A549 (cell line): ENCODE data around the gene TWIST2. TPM values are rescaled to one million over a fixed set of nuclear protein-coding genes. Genes with fewer than 3 reads are reported as not detected.
A peak's percentile ranks its signal among the peaks of the same experiment; 100 is the strongest.

Experiments used
- ATAC-seq, 2 experiments: fragments of 200-7000 bp in 1 of 2; fragments of >200 bp in 1 of 2; cut with Nextera tagmentation in 1 of 2; cut with Tn5 transposase in 1 of 2; 3 replicates each; pipeline versions ENCODE4 v1.8.0 to v1.9.1; 2018 to 2020; ENCODE audit warnings: mild to moderate bottlenecking in 1 of 2, moderate library complexity in 1 of 2
- CTCF ChIA-PET: fragments of 300-600 bp; sonication (Branson Sonifier 250); formaldehyde crosslinking; extraction: SDS; loops from one replicate; lab custom pipeline; 2021; ENCODE audit warnings: antibody characterized with exemption, inconsistent platforms; lab: Yijun Ruan, JAX
- POLR2A ChIA-PET: fragments of 350-600 bp; formaldehyde crosslinking; extraction: SDS; loops from one replicate; lab custom pipeline; 2021; ENCODE audit warnings: antibody characterized with exemption, inconsistent platforms; lab: Yijun Ruan, JAX
- DNase-seq, 2 experiments: peaks; one replicate each; pipeline versions ENCODE4 v3.0.0 to v3.0.0-alpha.2; 2011 to 2016; ENCODE audit warnings: low read depth in 1 of 2, low spot score in 1 of 2
- FAIRE-seq: peaks from 2 replicates; lab custom pipeline; 2011; peaks lifted over from hg19 to GRCh38; lab: Jason Lieb, UNC
- H3K27ac ChIP-seq, 2 experiments: fragments of >200 bp; sonication (Bioruptor Twin); formaldehyde crosslinking; 3 replicates each; pipeline ENCODE4 v1.5.1; 2016 to 2017
- H3K4me1 ChIP-seq: fragments of >200 bp; sonication (Bioruptor Twin); formaldehyde crosslinking; 3 replicates; pipeline ENCODE4 v1.6.1; 2016
- H3K4me2 ChIP-seq: fragments of >200 bp; sonication (Bioruptor Twin); formaldehyde crosslinking; 3 replicates; pipeline ENCODE4 v1.6.1; 2016
- H3K4me3 ChIP-seq: fragments of >200 bp; sonication (Bioruptor Twin); formaldehyde crosslinking; 3 replicates; pipeline ENCODE4 v1.5.1; 2016
- H3K9me3 ChIP-seq: fragments of >200 bp; sonication (Bioruptor Twin); formaldehyde crosslinking; 3 replicates; pipeline ENCODE4 v1.6.1; 2016
- BHLHE40 ChIP-seq: IDR thresholded peaks from 2 replicates; pipeline ENCODE4 v1.6.1; 2012; ENCODE audit warnings: low read depth, low read length, inconsistent platforms
- CBX8 ChIP-seq: fragments of 200-600 bp; sonication (generic); IDR thresholded peaks from 2 replicates; pipeline ENCODE4 v1.6.1; 2016
- CEBPB ChIP-seq, 2 experiments: fragments of >200 bp in 1 of 2; sonication (Bioruptor Twin) in 1 of 2; formaldehyde crosslinking in 1 of 2; IDR thresholded peaks; 2 replicates each; pipeline ENCODE4 v1.6.1; 2012 to 2016
- CHD2 ChIP-seq: fragments of 150-350 bp; IDR thresholded peaks from 2 replicates; pipeline ENCODE4 v1.6.1; 2014; ENCODE audit warnings: low read length; ENCODE audit not compliant: partially characterized antibody
- CHD4 ChIP-seq: fragments of 200-600 bp; sonication (generic); IDR thresholded peaks from 2 replicates; pipeline ENCODE4 v1.6.1; 2016; ENCODE audit warnings: antibody characterized with exemption, mild to moderate bottlenecking, borderline replicate concordance
- ESRRA ChIP-seq: fragments of 150-350 bp; IDR thresholded peaks from 2 replicates; pipeline ENCODE4 v1.6.1; 2014; ENCODE audit warnings: mild to moderate bottlenecking, low read length, borderline replicate concordance
- FOSB ChIP-seq: fragments of 250-450 bp; sonication (Bioruptor Pico); IDR thresholded peaks from 2 replicates; pipeline ENCODE4 v1.5.0; 2020; ENCODE audit warnings: mild to moderate bottlenecking, moderate library complexity
- GATA3 ChIP-seq: IDR thresholded peaks from 2 replicates; pipeline ENCODE4 v1.6.1; 2012; ENCODE audit warnings: borderline replicate concordance
- HEYL ChIP-seq: fragments of 250-450 bp; sonication (Bioruptor Pico); IDR thresholded peaks from 2 replicates; pipeline ENCODE4 v1.8.0; 2021; ENCODE audit warnings: mild to moderate bottlenecking, moderate library complexity
- HOXB5 ChIP-seq: fragments of 250-450 bp; sonication (Bioruptor Pico); IDR thresholded peaks from 2 replicates; pipeline ENCODE4 v1.5.0; 2020; ENCODE audit warnings: mild to moderate bottlenecking, moderate library complexity
- MAFK ChIP-seq: fragments of 450-650 bp; IDR thresholded peaks from 2 replicates; pipeline ENCODE4 v1.6.1; 2014; ENCODE audit not compliant: partially characterized antibody
- MYC ChIP-seq: IDR thresholded peaks from 2 replicates; pipeline ENCODE4 v1.6.1; 2012; ENCODE audit warnings: mild to moderate bottlenecking, inconsistent platforms, low read length, improper control_type of control experiment, borderline replicate concordance
- POLR2A ChIP-seq: IDR thresholded peaks from 2 replicates; pipeline ENCODE4 v1.6.1; 2012; ENCODE audit warnings: mild to moderate bottlenecking, low read length
- TP53 ChIP-seq: fragments of 250-450 bp; sonication (Bioruptor Pico); IDR thresholded peaks from 2 replicates; pipeline ENCODE4 v1.5.0; 2021; ENCODE audit warnings: mild to moderate bottlenecking, moderate library complexity
- WGBS: methylation state at CpG from one replicate; pipeline ENCODE4 v1.1.6; 2017; ENCODE audit errors: missing lambda C conversion rate; 5-methylcytosine and 5-hydroxymethylcytosine counted together
- polyA plus RNA-seq, 4 experiments: library from polyadenylated mRNA; depleted of rRNA in 3 of 4; stranded (reverse); fragments of >200 nt; fragmentation: RNase III in 1 of 4; extraction: RNeasy Plus Mini Kit Qiagen cat#74134 plus additional on column Dnase treatment in 1 of 4; gene quantifications; 2 replicates in 3 of 4; 3 replicates in 1 of 4; pipeline ENCODE4 v1.2.3, GENCODE V29; 2011 to 2017
- TF ChIP-seq, protein P1 (sequence below): fragments of >200 bp; sonication (Bioruptor Twin); formaldehyde crosslinking; IDR thresholded peaks from 2 replicates; pipeline ENCODE4 v1.6.1; 2016
- TF ChIP-seq, protein P2 (sequence below): fragments of 200-600 bp; sonication (generic); IDR thresholded peaks from 2 replicates; pipeline ENCODE4 v1.6.1; 2016; ENCODE audit warnings: antibody characterized with exemption, mild to moderate bottlenecking, moderate library complexity
- TF ChIP-seq, protein P3 (sequence below): fragments of >200 bp; sonication (Bioruptor Twin); formaldehyde crosslinking; IDR thresholded peaks from 3 replicates; pipeline ENCODE4 v1.5.1; 2016
- TF ChIP-seq, protein P4 (sequence below): IDR thresholded peaks from 2 replicates; pipeline ENCODE4 v1.6.1; 2012

Gene TWIST2
- polyA plus RNA-seq, 2 of the 4 experiments (the other 2 are of a cell fraction), result 7.1 to 8.2 TPM

DNA sequence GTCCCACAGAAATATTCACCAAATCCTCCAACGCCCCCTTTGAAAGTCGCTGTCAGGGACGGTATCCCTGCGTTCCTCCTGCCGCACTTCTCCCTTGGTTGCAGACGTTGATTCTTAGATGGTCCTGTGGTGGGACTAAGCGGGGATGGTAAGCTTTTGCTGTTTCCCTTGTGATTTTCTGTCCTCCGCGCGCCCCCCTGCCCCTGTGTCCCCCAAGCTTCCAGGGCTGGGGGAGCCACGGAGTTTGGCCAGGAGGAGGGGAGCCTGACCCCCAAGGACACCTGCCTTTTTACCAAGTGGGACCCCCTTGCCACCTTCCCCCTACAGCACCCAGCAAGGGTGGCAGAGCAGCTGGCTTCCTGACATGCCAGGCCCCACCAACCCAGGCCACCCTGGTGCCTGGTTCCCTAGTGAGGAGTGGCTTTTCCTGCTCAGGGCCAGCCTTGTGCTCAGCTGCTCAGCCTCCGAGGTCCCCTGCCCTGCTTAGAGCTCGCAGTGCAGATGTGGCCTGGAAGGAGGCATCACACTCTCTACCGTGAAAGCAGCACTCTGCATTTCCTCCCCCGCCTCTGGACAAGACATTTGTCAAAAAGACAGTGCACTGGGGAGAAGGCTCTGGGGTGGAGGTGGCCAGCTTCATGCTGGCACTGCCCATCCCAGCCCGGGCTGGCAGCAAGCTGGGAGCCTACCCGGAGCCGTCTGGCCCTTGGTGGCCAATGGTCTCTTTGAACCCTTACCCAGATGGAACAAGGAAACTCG, 49.4 kb downstream of the TWIST2 start:
- Histone ChIP-seq H3K4me3 (no peak overlapping the region), H3K4me2 (no peak overlapping the region), H3K27ac (peak overlapping the region in 1 of 2 experiments; percentile 25; a peak in 1 of 6 replicates), H3K9me3 (no peaks in the 10 kb centered on the region), H3K4me1 (no peaks in the 10 kb centered on the region)
- CTCF ChIA-PET, result interaction anchor here (0.9 kb wide), 1 partner anchor 521 kb away, joined by 3 read pairs; no protein-coding TSS in a partner anchor
- FAIRE-seq (no peak), DNase-seq (no peak), ATAC-seq (no peak)
- TF ChIP-seq, protein P1, sequence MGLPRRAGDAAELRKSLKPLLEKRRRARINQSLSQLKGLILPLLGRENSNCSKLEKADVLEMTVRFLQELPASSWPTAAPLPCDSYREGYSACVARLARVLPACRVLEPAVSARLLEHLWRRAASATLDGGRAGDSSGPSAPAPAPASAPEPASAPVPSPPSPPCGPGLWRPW, result no peak
- TF ChIP-seq CHD2 (no peak), ESRRA (no peak), CHD4 (no peak), TP53 (CRISPR knock-in tag) (no peak), POLR2A (no peak), MYC (no peak), CBX8 (no peak), CEBPB (IDR thresholded peaks at IDR 0.05) (no peak), GATA3 (no peak), HOXB5 (CRISPR knock-in tag) (no peak), MAFK (no peak)
- TF ChIP-seq, protein P2, sequence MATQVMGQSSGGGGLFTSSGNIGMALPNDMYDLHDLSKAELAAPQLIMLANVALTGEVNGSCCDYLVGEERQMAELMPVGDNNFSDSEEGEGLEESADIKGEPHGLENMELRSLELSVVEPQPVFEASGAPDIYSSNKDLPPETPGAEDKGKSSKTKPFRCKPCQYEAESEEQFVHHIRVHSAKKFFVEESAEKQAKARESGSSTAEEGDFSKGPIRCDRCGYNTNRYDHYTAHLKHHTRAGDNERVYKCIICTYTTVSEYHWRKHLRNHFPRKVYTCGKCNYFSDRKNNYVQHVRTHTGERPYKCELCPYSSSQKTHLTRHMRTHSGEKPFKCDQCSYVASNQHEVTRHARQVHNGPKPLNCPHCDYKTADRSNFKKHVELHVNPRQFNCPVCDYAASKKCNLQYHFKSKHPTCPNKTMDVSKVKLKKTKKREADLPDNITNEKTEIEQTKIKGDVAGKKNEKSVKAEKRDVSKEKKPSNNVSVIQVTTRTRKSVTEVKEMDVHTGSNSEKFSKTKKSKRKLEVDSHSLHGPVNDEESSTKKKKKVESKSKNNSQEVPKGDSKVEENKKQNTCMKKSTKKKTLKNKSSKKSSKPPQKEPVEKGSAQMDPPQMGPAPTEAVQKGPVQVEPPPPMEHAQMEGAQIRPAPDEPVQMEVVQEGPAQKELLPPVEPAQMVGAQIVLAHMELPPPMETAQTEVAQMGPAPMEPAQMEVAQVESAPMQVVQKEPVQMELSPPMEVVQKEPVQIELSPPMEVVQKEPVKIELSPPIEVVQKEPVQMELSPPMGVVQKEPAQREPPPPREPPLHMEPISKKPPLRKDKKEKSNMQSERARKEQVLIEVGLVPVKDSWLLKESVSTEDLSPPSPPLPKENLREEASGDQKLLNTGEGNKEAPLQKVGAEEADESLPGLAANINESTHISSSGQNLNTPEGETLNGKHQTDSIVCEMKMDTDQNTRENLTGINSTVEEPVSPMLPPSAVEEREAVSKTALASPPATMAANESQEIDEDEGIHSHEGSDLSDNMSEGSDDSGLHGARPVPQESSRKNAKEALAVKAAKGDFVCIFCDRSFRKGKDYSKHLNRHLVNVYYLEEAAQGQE, result no peak
- TF ChIP-seq, protein P3, sequence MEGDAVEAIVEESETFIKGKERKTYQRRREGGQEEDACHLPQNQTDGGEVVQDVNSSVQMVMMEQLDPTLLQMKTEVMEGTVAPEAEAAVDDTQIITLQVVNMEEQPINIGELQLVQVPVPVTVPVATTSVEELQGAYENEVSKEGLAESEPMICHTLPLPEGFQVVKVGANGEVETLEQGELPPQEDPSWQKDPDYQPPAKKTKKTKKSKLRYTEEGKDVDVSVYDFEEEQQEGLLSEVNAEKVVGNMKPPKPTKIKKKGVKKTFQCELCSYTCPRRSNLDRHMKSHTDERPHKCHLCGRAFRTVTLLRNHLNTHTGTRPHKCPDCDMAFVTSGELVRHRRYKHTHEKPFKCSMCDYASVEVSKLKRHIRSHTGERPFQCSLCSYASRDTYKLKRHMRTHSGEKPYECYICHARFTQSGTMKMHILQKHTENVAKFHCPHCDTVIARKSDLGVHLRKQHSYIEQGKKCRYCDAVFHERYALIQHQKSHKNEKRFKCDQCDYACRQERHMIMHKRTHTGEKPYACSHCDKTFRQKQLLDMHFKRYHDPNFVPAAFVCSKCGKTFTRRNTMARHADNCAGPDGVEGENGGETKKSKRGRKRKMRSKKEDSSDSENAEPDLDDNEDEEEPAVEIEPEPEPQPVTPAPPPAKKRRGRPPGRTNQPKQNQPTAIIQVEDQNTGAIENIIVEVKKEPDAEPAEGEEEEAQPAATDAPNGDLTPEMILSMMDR, result no peak
- WGBS, result 89% methylated on average over 14 of the region's 19 CpGs
- POLR2A ChIA-PET, result no interaction called here

DNA sequence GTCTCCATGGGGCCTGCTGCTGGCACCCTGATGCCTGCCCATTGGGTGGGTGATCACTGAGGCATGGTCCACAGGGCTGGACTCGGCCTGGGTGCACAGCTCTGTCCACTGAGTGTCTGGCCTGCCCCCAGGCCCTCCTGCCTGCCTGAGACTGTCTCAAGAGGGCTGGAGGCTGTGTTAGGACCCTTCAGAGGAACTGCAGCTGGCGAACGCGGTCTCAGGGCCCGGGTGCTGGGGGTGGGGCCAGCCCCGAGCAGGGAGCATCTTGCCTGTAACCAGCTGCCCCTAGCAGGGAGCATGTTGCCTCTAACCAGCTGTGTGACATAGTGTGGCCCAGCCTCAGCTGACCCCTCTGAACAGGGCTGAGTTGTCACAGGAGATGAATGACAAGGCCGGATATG, 50.0 kb downstream of the TWIST2 start:
- ATAC-seq (no peak), DNase-seq (no peak), FAIRE-seq (no peak)
- no CpG with 5 or more reads among the region's 7 CpGs for WGBS
- CTCF ChIA-PET, result interaction anchor here (0.9 kb wide), 1 partner anchor 521 kb away, joined by 3 read pairs; no protein-coding TSS in a partner anchor
- POLR2A ChIA-PET, result no interaction called here
- no peaks in the 10 kb centered on the region for H3K4me1 ChIP-seq
- TF ChIP-seq MYC (no peak), BHLHE40 (no peak), FOSB (CRISPR knock-in tag) (no peak), HEYL (no peak)
- TF ChIP-seq, protein P4, sequence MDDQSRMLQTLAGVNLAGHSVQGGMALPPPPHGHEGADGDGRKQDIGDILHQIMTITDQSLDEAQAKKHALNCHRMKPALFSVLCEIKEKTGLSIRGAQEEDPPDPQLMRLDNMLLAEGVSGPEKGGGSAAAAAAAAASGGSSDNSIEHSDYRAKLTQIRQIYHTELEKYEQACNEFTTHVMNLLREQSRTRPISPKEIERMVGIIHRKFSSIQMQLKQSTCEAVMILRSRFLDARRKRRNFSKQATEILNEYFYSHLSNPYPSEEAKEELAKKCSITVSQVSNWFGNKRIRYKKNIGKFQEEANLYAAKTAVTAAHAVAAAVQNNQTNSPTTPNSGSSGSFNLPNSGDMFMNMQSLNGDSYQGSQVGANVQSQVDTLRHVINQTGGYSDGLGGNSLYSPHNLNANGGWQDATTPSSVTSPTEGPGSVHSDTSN, result no peak
- H3K4me3 ChIP-seq, result no peak overlapping the region
- H3K4me2 ChIP-seq, result no peak overlapping the region
- H3K27ac ChIP-seq, result no peak overlapping the region
- H3K9me3 ChIP-seq, result no peaks in the 10 kb centered on the region
